Transverse colon (tissue), 4 donors: ENCODE measurements around the gene CXCL12. TPM values are rescaled to one million over a fixed set of nuclear protein-coding genes. Genes with fewer than 3 reads are reported as not detected.

Experiments
- DNase-seq: peaks from one replicate; pipeline ENCODE4 v3.0.0-alpha.2; 2019
- H3K27ac ChIP-seq, 4 donors: fragments of 200-600 bp; sonication (generic); 2 replicates each; pipeline ENCODE4 v1.5.1; 2016 to 2018; ENCODE audit warnings: inconsistent platforms in 4 of 4
- H3K27me3 ChIP-seq: fragments of 200-600 bp; sonication (generic); 2 replicates; pipeline ENCODE4 v1.5.1; 2017; ENCODE audit warnings: inconsistent platforms
- H3K36me3 ChIP-seq, 4 donors: fragments of 200-600 bp; sonication (generic); 2 replicates each; pipeline ENCODE4 v1.5.1; 2017 to 2019; ENCODE audit warnings: inconsistent platforms in 4 of 4
- H3K4me1 ChIP-seq, 4 donors: fragments of 200-600 bp; sonication (generic); 2 replicates each; pipeline ENCODE4 v1.5.1; 2017 to 2020; ENCODE audit warnings: inconsistent platforms in 4 of 4
- H3K4me3 ChIP-seq, 4 donors: fragments of 200-600 bp; sonication (generic); 1 replicate in 1 of 4; 2 replicates in 3 of 4; pipeline versions ENCODE4 v1.5.1 to v1.6.1; 2017 to 2019; ENCODE audit warnings: inconsistent platforms in 4 of 4
- H3K9me3 ChIP-seq, 2 donors: fragments of 200-600 bp; sonication (generic); 2 replicates each; pipeline ENCODE4 v1.5.1; 2017 to 2019; ENCODE audit warnings: inconsistent platforms in 2 of 2
- CTCF ChIP-seq, 5 experiments: fragments of 200-600 bp in 3 of 5; fragments of 450-650 bp in 2 of 5; sonication (generic) in 3 of 5; IDR thresholded peaks; 1 replicate in 2 of 5; 2 replicates in 3 of 5; pipeline ENCODE4 v1.5.1; 2016 to 2017; ENCODE audit warnings: antibody characterized with exemption in 5 of 5, inconsistent platforms in 3 of 5, mild to moderate bottlenecking in 2 of 5, moderate library complexity in 1 of 5
- EP300 ChIP-seq: sonication (generic); formaldehyde crosslinking; IDR thresholded peaks from one replicate; pipeline ENCODE4 v1.6.1; 2017; ENCODE audit warnings: antibody characterized with exemption, low read depth
- POLR2A ChIP-seq: fragments of 450-650 bp; IDR thresholded peaks from one replicate; pipeline ENCODE4 v1.6.1; 2016; ENCODE audit warnings: antibody characterized with exemption, mild to moderate bottlenecking, moderate library complexity
- POLR2AphosphoS5 ChIP-seq, 3 donors: sonication (generic); formaldehyde crosslinking; IDR thresholded peaks; one replicate each; pipeline ENCODE4 v1.6.1; 2016; ENCODE audit warnings: antibody characterized with exemption in 3 of 3
- WGBS, 2 donors: methylation state at CpG; one replicate each; pipeline ENCODE4 v1.1.5; 2018; ENCODE audit warnings: low coverage in 1 of 2; 5-methylcytosine and 5-hydroxymethylcytosine counted together
- in situ Hi-C, 4 donors: fragments of 200-750 bp; cut with MboI; loops; one replicate each; pipeline versions ENCODE4 v1.15.0 to v1.15.1; 2017; ENCODE audit warnings: low sequenced_read_pairs in 3 of 4, low pct_ligation_motif_present in 1 of 4, low pct_unique_long_range_greater_than_20kb in 1 of 4
- intact Hi-C: fragments of 100-400 bp; cut with DNase I; formaldehyde crosslinking; loops from one replicate; pipeline ENCODE4 v1.15.1; 2023; ENCODE audit warnings: low total_unique reads
- total RNA-seq, 4 donors: library from RNA; depleted of rRNA; stranded (reverse); fragments of >200 nt; gene quantifications; one replicate each; pipeline ENCODE4 v1.1.0, GENCODE V29; 2016

Gene CXCL12
- total RNA-seq, 4 donors from 2014 or later = 6.8 to 19.5 (median 17.9) TPM

- 73% methylated on average over 8 of the region's 8 CpGs; no CpG with 5 or more reads in 1 of the 2 donors for WGBS, 2 donors
Observed at GRCh38 chr10:44425466-44425865, 40.6 kb upstream of the CXCL12 start.

DNA sequence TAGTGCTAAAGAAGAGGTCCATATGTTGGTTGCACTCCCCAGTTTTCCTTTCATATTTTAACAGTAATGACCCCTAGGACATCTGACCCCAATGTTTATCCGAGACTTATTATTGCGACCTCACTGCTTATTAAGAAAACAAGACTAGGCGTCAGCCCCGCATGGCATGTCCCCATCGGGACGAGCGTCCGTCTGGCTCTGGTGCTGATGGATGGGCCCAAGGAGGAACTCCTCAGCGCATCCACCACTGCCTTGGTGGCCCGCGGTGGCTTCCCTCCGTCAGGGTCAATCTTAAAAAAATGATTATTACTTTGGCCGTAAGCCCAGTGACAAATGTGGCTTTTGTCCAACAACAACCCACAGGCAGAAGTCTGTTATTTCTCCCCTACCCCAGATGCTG is 40.1 kb upstream of the CXCL12 start:
- H3K27me3 ChIP-seq = no peaks in the 10 kb centered on the region
- in situ Hi-C loops = no loop called here
- H3K4me3 ChIP-seq = no peak overlapping the region
- no peaks in the 10 kb centered on the region for H3K4me1 ChIP-seq
- H3K27ac ChIP-seq = no peak overlapping the region
- DNase-seq = no peak
- no peaks in the 10 kb centered on the region for H3K36me3 ChIP-seq
- H3K9me3 ChIP-seq = no peaks in the 10 kb centered on the region
- intact Hi-C loops = no loop called here
- 75 to 87% methylated on average over 3 to 13 of the region's 13 CpGs for WGBS, 2 donors
- no peak for TF ChIP-seq POLR2AphosphoS5 (IDR thresholded peaks at IDR 0.05)
- no peak for TF ChIP-seq CTCF (IDR thresholded peaks at IDR 0.05)
- TF ChIP-seq EP300 = no peak
- no peak for TF ChIP-seq POLR2A

More at GRCh38 chr10:44425466-44425865, 40.6 kb upstream of the CXCL12 start:
- no peak for DNase-seq
- Histone ChIP-seq H3K4me3 (no peak overlapping the region), H3K27ac (no peak overlapping the region), H3K27me3 (no peaks in the 10 kb centered on the region), H3K4me1 (no peaks in the 10 kb centered on the region), H3K36me3 (no peaks in the 10 kb centered on the region), H3K9me3 (no peaks in the 10 kb centered on the region)
- in situ Hi-C loops = no loop called here
- intact Hi-C loops = no loop called here
- TF ChIP-seq POLR2AphosphoS5 (IDR thresholded peaks at IDR 0.05) (no peak), POLR2A (no peak), CTCF (IDR thresholded peaks at IDR 0.05) (no peak), EP300 (no peak)

GRCh38 chr10:44424298-44424697 is 39.4 kb upstream of the CXCL12 start:
- 79% methylated on average over 5 of the region's 5 CpGs; no CpG with 5 or more reads in 1 of the 2 donors for WGBS, 2 donors
- in situ Hi-C loops = no loop called here
- intact Hi-C loops = no loop called here
- no peak for DNase-seq
- Histone ChIP-seq H3K9me3 (no peaks in the 10 kb centered on the region), H3K36me3 (no peaks in the 10 kb centered on the region), H3K27ac (no peak overlapping the region), H3K27me3 (no peaks in the 10 kb centered on the region), H3K4me3 (no peak overlapping the region), H3K4me1 (no peaks in the 10 kb centered on the region)
- no peak for TF ChIP-seq POLR2A
- no peak for TF ChIP-seq POLR2AphosphoS5 (IDR thresholded peaks at IDR 0.05)
- no peak for TF ChIP-seq EP300
- TF ChIP-seq CTCF (IDR thresholded peaks at IDR 0.05) = no peak

- 63% methylated on average over 8 of the region's 8 CpGs; no CpG with 5 or more reads in 1 of the 2 donors for WGBS, 2 donors
- in situ Hi-C loops (no loop called here), intact Hi-C loops (no loop called here)
Observed at GRCh38 chr10:44422570-44423101, 37.7 kb upstream of the CXCL12 start.

More at GRCh38 chr10:44422570-44423101, 37.7 kb upstream of the CXCL12 start:
- Histone ChIP-seq H3K36me3 (no peaks in the 10 kb centered on the region), H3K27ac (no peak overlapping the region), H3K27me3 (no peaks in the 10 kb centered on the region), H3K4me3 (no peak overlapping the region), H3K4me1 (no peaks in the 10 kb centered on the region), H3K9me3 (no peaks in the 10 kb centered on the region)
- DNase-seq = no peak
- TF ChIP-seq POLR2AphosphoS5 (IDR thresholded peaks at IDR 0.05) = no peak
- TF ChIP-seq CTCF (IDR thresholded peaks at IDR 0.05) = no peak
- no peak for TF ChIP-seq EP300
- TF ChIP-seq POLR2A = no peak
